HUES6 (cell line): ENCODE measurements around the gene CLDN24.

Experiments
- H3K27ac ChIP-seq: 2 replicates; pipeline ENCODE4 v1.7.0; 2013; ENCODE audit warnings: low read depth, mild to moderate bottlenecking, low read length, inconsistent platforms
- H3K27me3 ChIP-seq: 2 replicates; pipeline ENCODE4 v1.6.1; 2013; ENCODE audit warnings: low read length; ENCODE audit not compliant: control insufficient read depth, insufficient read depth
- H3K36me3 ChIP-seq: 2 replicates; pipeline ENCODE4 v1.6.1; 2013; ENCODE audit warnings: low read length; ENCODE audit not compliant: control insufficient read depth, insufficient read depth
- H3K4me1 ChIP-seq: 2 replicates; pipeline ENCODE4 v1.6.1; 2013; ENCODE audit warnings: low read length; ENCODE audit not compliant: control insufficient read depth, insufficient read depth
- H3K4me3 ChIP-seq: 2 replicates; pipeline ENCODE4 v1.5.1; 2013; ENCODE audit warnings: low read depth, low read length
- H3K9ac ChIP-seq: one replicate; pipeline ENCODE4 v1.6.1; 2013; ENCODE audit warnings: mild to moderate bottlenecking, low read length
- H3K9me3 ChIP-seq: 2 replicates; pipeline ENCODE4 v1.6.1; 2013; ENCODE audit warnings: low read depth, low read length; ENCODE audit not compliant: control insufficient read depth, insufficient read depth

CLDN24 gene

GRCh38 chr4:183320211-183321059 lies 1.8 kb downstream of the CLDN24 start, which contains the start of gene CLDN22:
CLDN22 (minus strand) TSS chr4:183320276; CDS start chr4:183320218, 58 bp downstream.
- Histone ChIP-seq H3K9ac (no peak within 1 kb of the TSS), H3K36me3 (peaks cover 20% of the 10 kb centered on the region), H3K4me3 (no peak within 1 kb of the TSS), H3K9me3 (no peaks in the 10 kb centered on the region), H3K27me3 (no peaks in the 10 kb centered on the region), H3K4me1 (no peaks in the 10 kb centered on the region), H3K27ac (no peak within 1 kb of the TSS)

GRCh38 chr4:183318656-183319055 lies 3.6 kb downstream of the CLDN24 start:
- H3K27ac ChIP-seq = no peak overlapping the region
- H3K4me1 ChIP-seq = no peaks in the 10 kb centered on the region
- no peak overlapping the region for H3K4me3 ChIP-seq
- H3K36me3 ChIP-seq = peaks cover 38% of the 10 kb centered on the region
- no peaks in the 10 kb centered on the region for H3K27me3 ChIP-seq
- H3K9me3 ChIP-seq = no peaks in the 10 kb centered on the region
- no peak overlapping the region for H3K9ac ChIP-seq

GRCh38 chr4:183314806-183315205 lies 7.4 kb downstream of the CLDN24 start:
- Histone ChIP-seq H3K9ac (no peak overlapping the region), H3K27ac (no peak overlapping the region), H3K4me3 (no peak overlapping the region), H3K36me3 (peaks cover 55% of the 10 kb centered on the region), H3K27me3 (no peaks in the 10 kb centered on the region), H3K9me3 (no peaks in the 10 kb centered on the region), H3K4me1 (no peaks in the 10 kb centered on the region)

- Histone ChIP-seq H3K4me3 (no peak overlapping the region), H3K27ac (no peak overlapping the region), H3K9me3 (no peaks in the 10 kb centered on the region), H3K4me1 (no peaks in the 10 kb centered on the region), H3K27me3 (no peaks in the 10 kb centered on the region), H3K9ac (no peak overlapping the region), H3K36me3 (peaks cover 55% of the 10 kb centered on the region)
Measured at GRCh38 chr4:183314336-183314735, 7.9 kb downstream of the CLDN24 start.

- no peak overlapping the region for H3K4me3 ChIP-seq
- no peak overlapping the region for H3K9ac ChIP-seq
- peaks cover 51% of the 10 kb centered on the region for H3K36me3 ChIP-seq
- H3K4me1 ChIP-seq = no peaks in the 10 kb centered on the region
- H3K9me3 ChIP-seq = no peaks in the 10 kb centered on the region
- no peaks in the 10 kb centered on the region for H3K27me3 ChIP-seq
- H3K27ac ChIP-seq = no peak overlapping the region
Measured at GRCh38 chr4:183312841-183313240, 9.4 kb downstream of the CLDN24 start.

GRCh38 chr4:183306811-183307210 lies 15.4 kb downstream of the CLDN24 start:
- no peaks in the 10 kb centered on the region for H3K9me3 ChIP-seq
- H3K36me3 ChIP-seq = peaks cover 28% of the 10 kb centered on the region
- no peak overlapping the region for H3K27ac ChIP-seq
- no peak overlapping the region for H3K4me3 ChIP-seq
- H3K9ac ChIP-seq = no peak overlapping the region
- no peaks in the 10 kb centered on the region for H3K27me3 ChIP-seq
- no peaks in the 10 kb centered on the region for H3K4me1 ChIP-seq

- Histone ChIP-seq H3K4me3 (no peak overlapping the region), H3K36me3 (peaks cover 39% of the 10 kb centered on the region), H3K9ac (no peak overlapping the region), H3K9me3 (no peaks in the 10 kb centered on the region), H3K27ac (no peak overlapping the region), H3K4me1 (no peaks in the 10 kb centered on the region), H3K27me3 (no peaks in the 10 kb centered on the region)
Measured at GRCh38 chr4:183304538-183304937, 17.7 kb downstream of the CLDN24 start.

- no peak overlapping the region for H3K9ac ChIP-seq
- H3K4me1 ChIP-seq = no peaks in the 10 kb centered on the region
- no peak overlapping the region for H3K27ac ChIP-seq
- H3K9me3 ChIP-seq = no peaks in the 10 kb centered on the region
- peaks cover 43% of the 10 kb centered on the region for H3K36me3 ChIP-seq
- no peak overlapping the region for H3K4me3 ChIP-seq
- H3K27me3 ChIP-seq = no peaks in the 10 kb centered on the region
Measured at GRCh38 chr4:183304067-183304466, 18.2 kb downstream of the CLDN24 start.

GRCh38 chr4:183303301-183303700 lies 18.9 kb downstream of the CLDN24 start:
- Histone ChIP-seq H3K36me3 (peaks cover 51% of the 10 kb centered on the region), H3K27ac (no peak overlapping the region), H3K9me3 (no peaks in the 10 kb centered on the region), H3K4me1 (no peaks in the 10 kb centered on the region), H3K9ac (no peak overlapping the region), H3K27me3 (no peaks in the 10 kb centered on the region), H3K4me3 (no peak overlapping the region)

- Histone ChIP-seq H3K4me3 (no peak overlapping the region), H3K9ac (no peak overlapping the region), H3K27ac (no peak overlapping the region), H3K27me3 (no peaks in the 10 kb centered on the region), H3K36me3 (peaks cover 69% of the 10 kb centered on the region), H3K4me1 (no peaks in the 10 kb centered on the region), H3K9me3 (no peaks in the 10 kb centered on the region)
Measured at GRCh38 chr4:183300655-183301054, 21.6 kb downstream of the CLDN24 start.

- H3K9me3 ChIP-seq = no peaks in the 10 kb centered on the region
- H3K36me3 ChIP-seq = peaks cover 73% of the 10 kb centered on the region
- H3K27ac ChIP-seq = no peak overlapping the region
- no peaks in the 10 kb centered on the region for H3K27me3 ChIP-seq
- H3K4me3 ChIP-seq = no peak overlapping the region
- no peak overlapping the region for H3K9ac ChIP-seq
- no peaks in the 10 kb centered on the region for H3K4me1 ChIP-seq
Measured at GRCh38 chr4:183300070-183300469, 22.2 kb downstream of the CLDN24 start.
